Activated CD8-positive, alpha-beta memory T cell treated with anti-CD3 and anti-CD28 coated beads for 24 hours (primary cell): ENCODE results near the gene EFCAB8.

Source experiments
- DNase-seq: peaks from one replicate; pipeline ENCODE4 v3.0.0-alpha.2; 2020

The EFCAB8 gene

GRCh38 chr20:32858701-32859372, at the start of gene EFCAB8:
EFCAB8 (plus strand) TSS chr20:32858923; CDS start chr20:32863793, 4,870 bp downstream.
- no peak for DNase-seq

GRCh38 chr20:32809907-32810306, 48.8 kb upstream of the EFCAB8 start:
- DNase-seq, result no peak

GRCh38 chr20:32810941-32811340, 47.8 kb upstream of the EFCAB8 start:
- DNase-seq, result no peak

- DNase-seq, result no peak
Measured at GRCh38 chr20:32811886-32812285, 46.8 kb upstream of the EFCAB8 start.

GRCh38 chr20:32819992-32820697, 38.6 kb upstream of the EFCAB8 start:
- no peak for DNase-seq

GRCh38 chr20:32820698-32821377, 37.9 kb upstream of the EFCAB8 start:
- no peak for DNase-seq

GRCh38 chr20:32822225-32822624, 36.5 kb upstream of the EFCAB8 start:
- DNase-seq, result no peak

- no peak for DNase-seq
Measured at GRCh38 chr20:32823078-32823477, 35.6 kb upstream of the EFCAB8 start.

GRCh38 chr20:32823737-32824588, 34.8 kb upstream of the EFCAB8 start:
- DNase-seq, result no peak

GRCh38 chr20:32828029-32828680, 30.6 kb upstream of the EFCAB8 start:
- DNase-seq, result no peak

- DNase-seq, result no peak
Measured at GRCh38 chr20:32829311-32830005, 29.3 kb upstream of the EFCAB8 start.

GRCh38 chr20:32830437-32830836, 28.3 kb upstream of the EFCAB8 start:
- DNase-seq, result no peak

GRCh38 chr20:32831982-32832381, 26.7 kb upstream of the EFCAB8 start:
- no peak for DNase-seq

- no peak for DNase-seq
Measured at GRCh38 chr20:32832664-32833063, 26.1 kb upstream of the EFCAB8 start.

GRCh38 chr20:32834972-32835371, 23.8 kb upstream of the EFCAB8 start:
- no peak for DNase-seq

GRCh38 chr20:32837157-32837556, 21.6 kb upstream of the EFCAB8 start:
- DNase-seq, result no peak

- no peak for DNase-seq
Measured at GRCh38 chr20:32839227-32839981, 19.3 kb upstream of the EFCAB8 start.

- DNase-seq, result no peak
Measured at GRCh38 chr20:32839982-32840285, 18.8 kb upstream of the EFCAB8 start.

GRCh38 chr20:32841174-32841573, 17.5 kb upstream of the EFCAB8 start:
- no peak for DNase-seq

GRCh38 chr20:32841632-32842031, 17.1 kb upstream of the EFCAB8 start:
- no peak for DNase-seq
